ENCODE results near the gene OR2C3. TPM values are rescaled to one million over a fixed set of nuclear protein-coding genes. Genes with fewer than 3 reads are reported as not detected.

Gene OR2C3
- total RNA-seq, 2 experiments from 2014 or later = not detected

GRCh38 chr1:247561711-247562110 lies 25.5 kb upstream of the OR2C3 start:
- no peak overlapping the region for H3K4me2 ChIP-seq (ENCODE audit: low read length)
- CTCF ChIA-PET (ENCODE audit: unreplicated experiment) = no interaction called here

GRCh38 chr1:247557926-247558674 lies 21.9 kb upstream of the OR2C3 start:
- H3K4me2 ChIP-seq (ENCODE audit: low read length) = no peak overlapping the region
- H3K9me3 ChIP-seq (ENCODE audit: low read length) = no peaks in the 10 kb centered on the region
- H3K79me2 ChIP-seq (ENCODE audit: insufficient read depth, low read depth, low read length) = no peaks in the 10 kb centered on the region
- H2AFZ ChIP-seq (ENCODE audit: low read length) = no peak overlapping the region
- no TSS peak for BruUV-seq (replicated peaks)
- no peaks in the 10 kb centered on the region for H3K9me2 ChIP-seq (ENCODE audit: insufficient read depth, low read length)
- no peaks in the 10 kb centered on the region for H3K4me1 ChIP-seq (ENCODE audit: insufficient read depth, low read length, poor library complexity, severe bottlenecking)
- H3K36me3 ChIP-seq (ENCODE audit: insufficient read depth, low read length) = no peaks in the 10 kb centered on the region
- no peak for DNase-seq (ENCODE audit: low spot score)
- intact Hi-C loops (cut with micrococcal nuclease; ENCODE audit: unreplicated experiment) = no loop called here
- no peak overlapping the region for H3K4me3 ChIP-seq (ENCODE audit: low read depth, low read length, poor library complexity, severe bottlenecking)
- no peak overlapping the region for H3K27ac ChIP-seq (ENCODE audit: low read depth, low read length, poor library complexity, severe bottlenecking)
- POLR2A ChIA-PET = interaction anchor here (0.5 kb wide), 1 partner anchor 9 kb away, joined by 3 read pairs; the partner anchor contains the start of gene GCSAML
- H4K20me1 ChIP-seq (ENCODE audit: insufficient read depth, low read length) = no peaks in the 10 kb centered on the region
- CTCF ChIA-PET (ENCODE audit: unreplicated experiment) = no interaction called here
- TF ChIP-seq EZH2phosphoT487 (IDR thresholded peaks at IDR 0.05; ENCODE audit: borderline replicate concordance, low read depth, low read length) (no peak), CTCF (conservative IDR thresholded peaks at IDR 0.05; ENCODE audit: low read length) (no peak)

More at GRCh38 chr1:247561711-247562110, 25.5 kb upstream of the OR2C3 start:
- Histone ChIP-seq H3K79me2 (ENCODE audit: insufficient read depth, low read depth, low read length) (no peaks in the 10 kb centered on the region), H3K9me3 (ENCODE audit: low read length) (no peaks in the 10 kb centered on the region), H3K36me3 (ENCODE audit: insufficient read depth, low read length) (no peaks in the 10 kb centered on the region), H4K20me1 (ENCODE audit: insufficient read depth, low read length) (no peaks in the 10 kb centered on the region), H3K9me2 (ENCODE audit: insufficient read depth, low read length) (no peaks in the 10 kb centered on the region), H3K4me1 (ENCODE audit: insufficient read depth, low read length, poor library complexity, severe bottlenecking) (no peaks in the 10 kb centered on the region), H2AFZ (ENCODE audit: low read length) (no peak overlapping the region), H3K27ac (ENCODE audit: low read depth, low read length, poor library complexity, severe bottlenecking) (no peak overlapping the region), H3K4me3 (ENCODE audit: low read depth, low read length, poor library complexity, severe bottlenecking) (no peak overlapping the region)
- TF ChIP-seq CTCF (conservative IDR thresholded peaks at IDR 0.05; ENCODE audit: low read length) (no peak), EZH2phosphoT487 (IDR thresholded peaks at IDR 0.05; ENCODE audit: borderline replicate concordance, low read depth, low read length) (no peak)
- DNase-seq (ENCODE audit: low spot score) = no peak
- intact Hi-C loops (cut with micrococcal nuclease; ENCODE audit: unreplicated experiment) = no loop called here
- POLR2A ChIA-PET = interaction anchor here (0.6 kb wide), 1 partner anchor 183 kb away, joined by 4 read pairs; no protein-coding TSS in a partner anchor
- no TSS peak for BruUV-seq (replicated peaks)

GRCh38 chr1:247552231-247552630 lies 16.0 kb upstream of the OR2C3 start:
- Histone ChIP-seq H3K4me2 (ENCODE audit: low read length) (no peak overlapping the region), H3K79me2 (ENCODE audit: insufficient read depth, low read depth, low read length) (no peaks in the 10 kb centered on the region), H3K4me3 (ENCODE audit: low read depth, low read length, poor library complexity, severe bottlenecking) (no peak overlapping the region), H3K9me2 (ENCODE audit: insufficient read depth, low read length) (no peaks in the 10 kb centered on the region), H3K27ac (ENCODE audit: low read depth, low read length, poor library complexity, severe bottlenecking) (no peak overlapping the region), H4K20me1 (ENCODE audit: insufficient read depth, low read length) (no peaks in the 10 kb centered on the region), H3K9me3 (ENCODE audit: low read length) (no peaks in the 10 kb centered on the region), H3K36me3 (ENCODE audit: insufficient read depth, low read length) (no peaks in the 10 kb centered on the region), H3K4me1 (ENCODE audit: insufficient read depth, low read length, poor library complexity, severe bottlenecking) (no peaks in the 10 kb centered on the region), H2AFZ (ENCODE audit: low read length) (no peak overlapping the region)
- POLR2A ChIA-PET = interaction anchor here (0.8 kb wide), 1 partner anchor 12 kb away, joined by 5 read pairs; no protein-coding TSS in a partner anchor
- no peak for DNase-seq (ENCODE audit: low spot score)
- CTCF ChIA-PET (ENCODE audit: unreplicated experiment) = no interaction called here
- no TSS peak for BruUV-seq (replicated peaks)
- TF ChIP-seq EZH2phosphoT487 (IDR thresholded peaks at IDR 0.05; ENCODE audit: borderline replicate concordance, low read depth, low read length) (no peak), CTCF (conservative IDR thresholded peaks at IDR 0.05; ENCODE audit: low read length) (no peak)
- intact Hi-C loops (cut with micrococcal nuclease; ENCODE audit: unreplicated experiment) = no loop called here

All from OCI-LY7 (cell line).